GM19395 (cell line): Measurements from ENCODE around the gene DMWD.
A peak's percentile ranks its signal among the peaks of the same experiment; 100 is the strongest.

Experiments
- ATAC-seq: cut with Tn5 transposase; IDR thresholded peaks from one replicate; pipeline ENCODE4 v1.9.1; 2021; ENCODE audit warnings: mild to moderate bottlenecking, moderate library complexity; ENCODE audit not compliant: unreplicated experiment

The DMWD gene

DNA sequence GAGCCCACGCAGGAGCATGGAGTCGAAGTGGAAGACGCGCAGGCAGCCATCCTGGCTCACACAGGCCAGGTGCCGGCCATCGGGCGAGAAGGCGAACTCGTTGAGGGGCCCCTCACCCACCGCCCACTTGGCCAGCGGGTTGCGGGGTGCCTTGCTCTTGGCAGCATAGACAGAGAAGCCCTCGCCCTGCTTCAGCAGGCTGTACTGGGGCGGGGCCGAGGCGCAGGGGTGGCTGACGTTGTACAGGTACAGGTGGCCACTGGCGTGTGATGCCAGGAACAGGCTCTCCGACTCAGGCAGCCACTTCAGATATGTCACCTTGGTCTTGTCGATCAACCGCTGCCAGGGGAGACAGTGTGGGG, 6.1 kb downstream of the DMWD start:
- ATAC-seq, result no peak

DNA sequence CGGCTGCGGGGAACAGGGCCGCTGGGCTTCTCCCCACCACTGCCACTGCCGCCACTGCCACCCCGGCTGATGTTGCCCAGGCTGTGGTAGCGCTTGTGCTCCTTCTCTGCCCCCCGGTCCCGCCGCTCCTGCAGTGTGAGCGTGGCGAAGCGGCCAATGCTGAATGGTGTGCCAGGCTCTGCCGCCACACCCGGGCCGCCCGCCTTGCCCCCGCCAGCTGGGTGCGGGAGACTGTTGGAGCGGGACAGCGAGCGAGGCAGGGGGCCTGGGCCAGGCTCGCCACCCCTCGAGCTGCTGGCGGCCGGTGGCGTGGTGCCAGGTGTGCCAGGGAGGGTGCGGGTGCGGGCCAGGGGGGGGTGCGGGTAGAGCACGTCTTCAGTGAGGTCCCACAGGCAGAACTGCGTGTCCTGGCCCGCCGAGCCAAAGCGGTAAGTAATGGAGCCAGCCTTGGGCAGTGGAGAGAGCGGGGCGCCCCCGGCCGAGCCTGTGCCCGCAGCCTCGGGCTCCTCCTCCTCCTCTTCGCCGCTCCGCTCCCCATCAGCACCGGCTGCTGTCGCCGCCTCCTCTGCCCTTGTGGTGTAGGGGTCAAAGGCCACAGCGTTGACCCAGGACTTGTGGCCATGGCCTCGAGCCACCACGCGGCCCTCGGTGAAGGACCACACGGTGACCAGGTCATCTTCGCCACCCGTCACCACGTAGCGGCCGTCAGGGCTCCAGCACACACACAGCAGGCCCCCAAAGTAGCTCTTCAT, 6.7 kb downstream of the DMWD start:
- no peak for ATAC-seq

GRCh38 chr19:45785097-45785496, 7.5 kb downstream of the DMWD start:
- ATAC-seq, result no peak

DNA sequence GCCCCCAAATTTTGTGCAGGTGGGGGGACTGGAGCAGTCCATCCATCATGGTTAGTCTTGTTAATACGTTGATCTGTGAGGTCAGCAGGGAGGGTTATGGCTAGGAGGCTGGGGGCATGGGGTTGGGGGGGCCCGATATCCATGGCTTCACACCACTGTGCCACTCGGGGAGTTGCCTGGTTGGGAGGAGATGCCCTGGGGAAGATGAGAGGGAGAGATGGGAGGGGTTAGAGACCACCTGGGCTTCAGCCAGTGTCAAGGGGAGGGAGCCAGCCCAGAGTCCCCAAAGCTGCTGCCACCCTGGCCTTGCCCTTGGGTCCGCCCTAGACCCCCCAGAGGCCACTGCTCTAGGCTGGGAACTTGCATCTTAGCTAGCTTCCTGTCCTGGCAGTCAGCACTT, 8.5 kb downstream of the DMWD start:
- no peak for ATAC-seq

DNA sequence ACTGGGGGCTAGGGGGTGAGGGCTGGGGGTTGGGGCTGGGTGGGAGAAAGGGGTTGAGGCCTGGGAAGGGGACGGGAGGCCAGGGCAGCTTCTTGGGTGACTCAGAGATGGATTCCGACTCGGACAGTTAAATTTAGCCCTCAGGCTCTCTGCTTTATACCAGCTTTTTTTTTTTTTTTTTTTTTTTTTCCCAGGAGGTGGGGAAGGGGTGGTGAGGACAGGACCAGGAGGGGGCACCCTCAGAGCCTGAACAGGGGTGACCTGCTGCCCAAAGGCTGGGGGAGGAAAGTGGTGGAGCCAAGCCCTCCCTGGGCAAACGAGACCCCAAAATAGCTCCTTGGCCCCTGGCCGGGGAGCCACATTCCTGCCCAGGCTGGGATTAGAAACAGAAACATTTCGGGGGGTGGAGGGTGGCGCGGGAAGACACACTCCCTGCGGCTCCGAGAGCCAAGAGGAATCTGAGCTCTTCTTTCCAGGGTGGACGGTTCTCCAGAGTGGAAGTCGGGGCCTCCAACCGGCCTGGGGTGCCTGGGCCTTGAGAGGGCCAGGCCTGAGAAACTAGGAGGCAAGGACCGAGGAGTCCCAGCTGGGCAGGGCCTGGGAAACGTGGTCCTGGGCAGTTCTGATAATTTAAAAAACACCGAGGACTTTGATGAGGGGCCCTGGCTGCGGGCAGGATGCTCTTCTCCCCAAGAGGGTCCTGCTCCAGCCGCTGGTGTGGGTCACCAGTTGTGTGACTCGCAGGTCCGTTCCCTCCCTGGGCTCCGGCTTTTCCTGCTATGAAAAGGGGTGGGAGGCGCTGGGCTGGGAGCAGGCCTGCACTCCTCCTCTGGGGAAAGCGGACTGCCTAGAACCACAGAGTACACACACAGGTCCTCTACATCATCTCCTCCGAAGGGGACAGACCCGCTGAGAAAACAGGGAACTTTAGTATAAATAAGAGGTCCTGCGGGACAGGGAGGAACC, 9.5 kb downstream of the DMWD start:
- no peak for ATAC-seq

DNA sequence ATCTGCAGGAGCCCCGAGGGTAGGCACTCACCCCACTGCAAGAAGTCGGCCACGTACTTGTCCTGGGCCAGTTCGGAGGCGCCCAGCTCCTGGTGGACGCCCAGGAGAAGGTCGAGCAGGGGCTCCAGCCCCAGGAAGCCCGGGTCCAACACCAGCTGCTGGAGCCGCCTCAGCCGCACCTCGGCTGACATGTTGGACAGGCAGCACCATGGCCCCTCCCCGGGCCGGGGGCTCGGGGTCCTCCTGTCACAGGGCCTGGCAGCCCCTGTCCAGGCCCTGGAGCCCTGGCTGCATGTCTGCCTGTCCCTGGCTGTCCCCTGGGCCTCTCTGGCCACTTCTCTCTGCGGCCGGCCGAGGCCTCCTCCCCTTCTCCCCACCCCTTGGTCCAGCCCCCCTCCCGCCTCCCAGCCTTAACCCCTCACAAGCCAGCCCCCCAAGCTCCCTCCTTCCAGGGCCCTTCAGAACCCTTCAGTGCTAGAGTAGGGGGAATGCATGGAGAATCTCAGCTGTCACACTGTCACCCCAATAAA, 10.4 kb downstream of the DMWD start, which contains the start of gene DMPK:
Gene DMPK (minus strand): TSS at position 329 of the 530 bp plus-strand sequence. CDS start 138 bp downstream, at position 191.
- no peak for ATAC-seq

GRCh38 chr19:45781214-45782161, 11.2 kb downstream of the DMWD start:
- no peak for ATAC-seq

DNA sequence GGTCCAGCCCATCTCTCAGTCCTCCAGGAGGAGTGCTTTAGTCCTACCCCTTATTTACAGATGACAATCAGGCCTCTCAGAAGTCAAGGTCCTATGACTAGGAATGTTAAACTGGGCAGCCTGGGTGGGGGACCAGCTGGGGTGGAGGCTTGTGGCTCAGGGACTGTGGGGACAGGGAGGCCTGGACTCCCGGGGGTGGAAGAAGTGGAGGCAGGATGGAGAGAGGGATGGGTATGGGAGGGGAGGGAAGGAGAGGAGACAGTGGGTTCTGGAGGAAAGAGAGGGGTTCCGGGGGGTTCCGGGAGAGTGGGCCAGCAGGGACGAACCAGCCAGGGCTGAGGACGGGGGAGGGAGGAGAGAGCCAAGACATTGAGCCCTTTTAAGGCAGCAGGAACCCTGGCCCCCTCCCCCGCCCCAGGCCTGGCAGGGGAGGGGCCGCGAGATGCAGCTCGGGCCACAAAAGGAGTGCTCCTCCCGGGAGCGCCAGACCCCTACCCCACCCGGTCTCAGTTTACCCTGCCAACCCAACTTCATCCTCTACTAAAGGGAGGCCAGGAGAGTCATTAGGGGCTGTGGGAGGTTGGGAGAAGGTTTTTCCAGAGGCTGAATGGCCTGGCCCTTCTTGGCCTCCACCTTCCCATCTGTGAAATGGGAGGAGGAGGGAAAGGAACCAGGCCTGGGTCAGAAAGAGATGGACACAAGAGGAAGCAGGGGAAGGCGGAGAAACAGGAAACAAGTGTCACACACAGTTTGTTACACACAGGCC, 12.0 kb downstream of the DMWD start:
- ATAC-seq, result no peak

DNA sequence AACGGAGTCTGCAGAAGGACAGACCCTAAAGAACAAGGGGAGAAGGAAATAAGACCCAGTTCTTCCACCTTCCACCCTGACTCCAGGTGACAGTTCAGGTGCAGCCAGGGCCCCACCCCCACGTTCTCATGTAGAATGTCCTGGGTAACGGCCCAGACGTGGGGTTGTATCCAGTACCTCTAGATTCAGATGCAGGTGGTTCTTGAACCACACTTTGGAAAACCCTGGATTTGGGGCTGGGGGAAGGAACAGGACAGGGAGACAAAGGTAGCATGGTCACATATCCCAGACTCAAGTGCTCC, 12.5 kb downstream of the DMWD start:
- no peak for ATAC-seq

GRCh38 chr19:45779231-45780145, 13.2 kb downstream of the DMWD start:
- peak; percentile 78 for ATAC-seq

GRCh38 chr19:45778010-45778661, 14.5 kb downstream of the DMWD start:
- ATAC-seq, result no peak

GRCh38 chr19:45777395-45777961, 15.2 kb downstream of the DMWD start:
- no peak for ATAC-seq

GRCh38 chr19:45774765-45775164, 17.9 kb downstream of the DMWD start:
- no peak for ATAC-seq

DNA sequence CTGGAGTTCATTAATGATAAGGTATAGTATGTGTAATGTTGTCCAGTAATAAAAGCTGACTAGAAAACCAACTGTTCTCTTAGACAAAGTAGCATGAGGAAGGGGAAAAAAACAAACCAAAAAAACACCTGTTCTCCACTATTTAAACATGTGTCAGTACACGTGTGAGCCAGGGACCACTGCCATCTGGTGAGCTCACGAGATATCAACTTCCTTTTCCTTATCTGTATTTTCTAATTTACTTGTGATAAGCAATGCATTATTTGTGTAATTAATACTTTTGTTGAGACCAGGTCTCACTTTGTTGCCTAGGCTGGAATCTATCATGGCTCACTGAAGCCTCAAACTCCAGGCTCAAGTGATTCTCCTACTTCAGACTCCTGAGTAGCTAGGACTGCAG, 19.3 kb downstream of the DMWD start:
- no peak for ATAC-seq

- ATAC-seq, result no peak
Observed at GRCh38 chr19:45772912-45773311, 19.7 kb downstream of the DMWD start.

- ATAC-seq, result no peak
Observed at GRCh38 chr19:45772130-45772840, 20.4 kb downstream of the DMWD start.

DNA sequence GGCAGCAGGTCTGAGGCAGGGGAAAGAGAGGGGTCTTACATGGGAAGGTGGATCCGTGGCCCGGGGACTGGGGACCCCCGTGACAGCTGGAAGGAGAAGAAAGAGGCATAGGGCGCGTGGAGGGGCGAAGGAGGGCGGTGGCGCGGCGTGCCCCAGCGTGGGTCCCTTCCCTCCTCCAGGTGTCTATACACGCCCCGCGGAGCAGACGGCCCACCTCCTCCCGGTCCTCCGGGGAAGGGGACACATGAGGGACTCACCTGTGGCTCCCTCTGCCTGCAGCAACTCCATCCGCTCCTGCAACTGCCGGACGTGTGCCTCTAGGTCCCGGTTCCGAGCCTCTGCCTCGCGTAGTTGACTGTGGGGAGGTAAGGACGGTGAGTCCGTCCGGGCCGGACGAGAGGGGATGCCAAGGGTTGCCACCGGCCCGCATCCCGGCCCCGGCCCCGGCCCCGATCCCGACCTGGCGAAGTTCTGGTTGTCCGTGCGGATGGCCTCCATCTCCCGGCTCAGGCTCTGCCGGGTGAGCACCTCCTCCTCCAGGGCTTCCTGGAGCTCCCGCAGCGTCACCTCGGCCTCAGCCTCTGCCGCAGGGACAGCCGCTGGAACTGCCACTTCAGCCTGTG, 21.2 kb downstream of the DMWD start:
- no peak for ATAC-seq
